ENCODE measurements around the gene ZNF839. TPM values are rescaled to one million over a fixed set of nuclear protein-coding genes. Genes with fewer than 3 reads are reported as not detected.

Gene ZNF839
- polyA plus RNA-seq, 2 of the 4 experiments (the other 2 are of a cell fraction) = 6.0 to 10.8 TPM

DNA sequence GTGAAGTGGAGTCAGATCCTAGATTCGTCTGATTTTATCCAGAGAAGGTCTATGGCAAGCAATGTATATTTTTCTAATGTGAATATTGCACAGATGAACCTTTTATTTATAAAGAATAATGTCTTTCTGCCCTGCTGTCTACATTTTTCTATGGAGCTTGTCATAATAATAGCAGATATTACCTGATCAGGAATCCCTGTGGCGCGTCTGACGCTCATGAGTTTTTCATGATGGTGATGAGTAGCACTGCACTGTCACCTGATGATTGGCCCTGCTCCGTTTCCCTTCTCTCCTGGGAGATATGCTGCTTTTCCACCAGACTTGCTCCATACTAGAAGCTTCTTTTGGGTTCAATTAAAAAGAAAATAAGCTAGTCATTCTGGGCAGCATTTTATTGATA, 22.7 kb downstream of the ZNF839 start:
- no peak for ATAC-seq
- Histone ChIP-seq H3K27ac (no peak overlapping the region), H3K4me2 (no peak overlapping the region), H3K9me3 (no peaks in the 10 kb centered on the region), H3K4me1 (no peaks in the 10 kb centered on the region), H3K4me3 (no peak overlapping the region)
- POLR2A ChIA-PET = no interaction called here
- TF ChIP-seq FOSB (CRISPR knock-in tag; IDR thresholded peaks at IDR 0.05) (no peak), POLR2AphosphoS2 (conservative IDR thresholded peaks at IDR 0.05; ENCODE audit: low read length) (no peak), NPAS2 (CRISPR knock-in tag; IDR thresholded peaks at IDR 0.05; ENCODE audit: borderline replicate concordance) (no peak), TFCP2L1 (CRISPR knock-in tag; IDR thresholded peaks at IDR 0.05) (no peak), JUNB (IDR thresholded peaks at IDR 0.05) (no peak), EP300 (IDR thresholded peaks at IDR 0.05) (no peak), FOSL2 (IDR thresholded peaks at IDR 0.05) (no peak), FOSL2 (CRISPR knock-in tag; IDR thresholded peaks at IDR 0.05) (no peak), MAFK (IDR thresholded peaks at IDR 0.05; ENCODE audit: partially characterized antibody) (no peak), NFE2L2 (conservative IDR thresholded peaks at IDR 0.05; ENCODE audit: low read length) (no peak), ZSCAN20 (CRISPR knock-in tag; IDR thresholded peaks at IDR 0.05) (no peak), MAZ (IDR thresholded peaks at IDR 0.05; ENCODE audit: borderline replicate concordance, low read depth, low read length) (no peak), HOXB5 (CRISPR knock-in tag; IDR thresholded peaks at IDR 0.05) (no peak), ELK1 (IDR thresholded peaks at IDR 0.05; ENCODE audit: low read depth, low read length) (no peak), NR3C1 (IDR thresholded peaks at IDR 0.05) (no peak), EHMT2 (IDR thresholded peaks at IDR 0.05; ENCODE audit: low read depth) (no peak), HES2 (IDR thresholded peaks at IDR 0.05) (no peak), PBX3 (IDR thresholded peaks at IDR 0.05) (no peak)
- TF ChIP-seq, protein P1, sequence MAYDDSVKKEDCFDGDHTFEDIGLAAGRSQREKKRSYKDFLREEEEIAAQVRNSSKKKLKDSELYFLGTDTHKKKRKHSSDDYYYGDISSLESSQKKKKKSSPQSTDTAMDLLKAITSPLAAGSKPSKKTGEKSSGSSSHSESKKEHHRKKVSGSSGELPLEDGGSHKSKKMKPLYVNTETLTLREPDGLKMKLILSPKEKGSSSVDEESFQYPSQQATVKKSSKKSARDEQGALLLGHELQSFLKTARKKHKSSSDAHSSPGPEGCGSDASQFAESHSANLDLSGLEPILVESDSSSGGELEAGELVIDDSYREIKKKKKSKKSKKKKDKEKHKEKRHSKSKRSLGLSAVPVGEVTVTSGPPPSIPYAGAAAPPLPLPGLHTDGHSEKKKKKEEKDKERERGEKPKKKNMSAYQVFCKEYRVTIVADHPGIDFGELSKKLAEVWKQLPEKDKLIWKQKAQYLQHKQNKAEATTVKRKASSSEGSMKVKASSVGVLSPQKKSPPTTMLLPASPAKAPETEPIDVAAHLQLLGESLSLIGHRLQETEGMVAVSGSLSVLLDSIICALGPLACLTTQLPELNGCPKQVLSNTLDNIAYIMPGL (CRISPR knock-in tag; IDR thresholded peaks at IDR 0.05; ENCODE audit: borderline replicate concordance) = no peak
- CTCF ChIA-PET = interaction anchor here (0.6 to 1.5 kb wide), 5 partner anchors 11 to 460 kb away, joined by 3 to 4 read pairs (median 3); no protein-coding TSS in a partner anchor
- DNase-seq (ENCODE audit: low read depth in 1 of 2, low spot score in 1 of 2) = no peak
- 90% methylated on average over 5 of the region's 5 CpGs for WGBS (ENCODE audit: missing lambda C conversion rate)
- no peak for FAIRE-seq

DNA sequence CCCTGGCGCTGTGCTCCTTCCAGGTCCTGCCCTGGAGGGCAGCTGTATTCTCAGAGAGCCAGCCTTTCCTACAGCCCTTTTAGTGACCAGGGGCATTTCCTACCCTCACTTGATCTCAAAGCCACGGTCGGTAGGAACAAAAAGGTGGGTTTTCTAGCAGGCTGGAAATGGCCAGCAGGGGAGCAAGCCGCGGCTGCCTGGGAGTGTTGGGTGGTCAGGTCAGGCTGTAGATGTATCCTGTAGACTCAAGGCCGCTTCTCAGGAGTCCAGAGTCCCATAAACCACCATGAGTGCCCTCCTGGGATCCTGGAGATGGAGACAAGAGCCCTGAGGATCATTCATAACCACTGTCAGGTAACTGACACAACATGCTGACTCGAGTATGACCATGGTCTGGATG, 24.5 kb downstream of the ZNF839 start:
- Histone ChIP-seq H3K4me2 (no peak overlapping the region), H3K9me3 (no peaks in the 10 kb centered on the region), H3K4me1 (no peaks in the 10 kb centered on the region), H3K4me3 (no peak overlapping the region), H3K27ac (no peak overlapping the region)
- CTCF ChIA-PET = no interaction called here
- ATAC-seq (peak; percentile 19 to 41; a peak in 1 of 6 replicates), DNase-seq (ENCODE audit: low read depth in 1 of 2, low spot score in 1 of 2) (no peak), FAIRE-seq (no peak)
- TF ChIP-seq HDAC2 (IDR thresholded peaks at IDR 0.05) (no peak), TP53 (CRISPR knock-in tag; IDR thresholded peaks at IDR 0.05) (no peak), CHD4 (IDR thresholded peaks at IDR 0.05; ENCODE audit: borderline replicate concordance) (no peak), HES2 (IDR thresholded peaks at IDR 0.05) (no peak), CHD2 (IDR thresholded peaks at IDR 0.05; ENCODE audit: low read length, partially characterized antibody) (no peak), PBX3 (IDR thresholded peaks at IDR 0.05) (no peak), POLR2AphosphoS2 (conservative IDR thresholded peaks at IDR 0.05; ENCODE audit: low read length) (no peak), MAFK (IDR thresholded peaks at IDR 0.05; ENCODE audit: partially characterized antibody) (no peak), ZSCAN20 (CRISPR knock-in tag; IDR thresholded peaks at IDR 0.05) (no peak), HOXB5 (CRISPR knock-in tag; IDR thresholded peaks at IDR 0.05) (no peak)
- POLR2A ChIA-PET = interaction anchor here (0.5 to 0.6 kb wide), 2 partner anchors 11 to 172 kb away, joined by 4 read pairs; no protein-coding TSS in a partner anchor
- WGBS (ENCODE audit: missing lambda C conversion rate) = 88% methylated on average over 7 of the region's 7 CpGs
